DND-41 (cell line): ENCODE measurements around the gene CDSN.
A peak's percentile ranks its signal among the peaks of the same experiment; 100 is the strongest.

Source experiments
- ATAC-seq: fragments of 200-7000 bp; cut with Tn5 transposase; 3 replicates; pipeline ENCODE4 v1.9.1; 2021; ENCODE audit warnings: low read depth; ENCODE audit not compliant: insufficient read depth
- DNase-seq: peaks from one replicate; pipeline ENCODE4 v3.0.0-alpha.2; 2020
- H2AFZ ChIP-seq: 2 replicates; pipeline ENCODE4 v1.6.0; 2012; ENCODE audit warnings: low read depth, low read length
- H3K27ac ChIP-seq: 2 replicates; pipeline ENCODE4 v1.5.1; 2012; ENCODE audit warnings: low read length, inconsistent platforms
- H3K27me3 ChIP-seq: fragments of 200-600 bp; sonication (generic); 2 replicates; pipeline ENCODE4 v1.6.0; 2012; ENCODE audit warnings: low read length, mild to moderate bottlenecking, inconsistent platforms; ENCODE audit not compliant: insufficient read depth, poor library complexity
- H3K36me3 ChIP-seq: 2 replicates; pipeline ENCODE4 v1.5.1; 2012; ENCODE audit warnings: low read length, inconsistent platforms; ENCODE audit not compliant: insufficient read depth
- H3K4me1 ChIP-seq: 2 replicates; pipeline ENCODE4 v1.5.1; 2012; ENCODE audit warnings: mild to moderate bottlenecking, low read length; ENCODE audit not compliant: insufficient read depth
- H3K4me2 ChIP-seq: 2 replicates; pipeline ENCODE4 v1.6.0; 2012; ENCODE audit warnings: mild to moderate bottlenecking, moderate library complexity, low read length, inconsistent platforms; ENCODE audit not compliant: insufficient read depth
- H3K4me3 ChIP-seq, 2 experiments: fragments of 200-600 bp in 1 of 2; shearing (Covaris generic) in 1 of 2; 2 replicates each; pipeline ENCODE4 v1.5.1; 2012 to 2016; ENCODE audit warnings: inconsistent platforms in 2 of 2, low read length in 2 of 2, mild to moderate bottlenecking in 2 of 2, low read depth in 1 of 2, moderate library complexity in 1 of 2
- H3K79me2 ChIP-seq: 2 replicates; pipeline ENCODE4 v1.6.0; 2012; ENCODE audit warnings: low read length, inconsistent platforms; ENCODE audit not compliant: insufficient read depth
- H3K9ac ChIP-seq: 2 replicates; pipeline ENCODE4 v1.6.0; 2012; ENCODE audit warnings: low read depth, mild to moderate bottlenecking, inconsistent platforms, low read length, moderate library complexity
- H3K9me3 ChIP-seq: 2 replicates; pipeline ENCODE4 v1.5.1; 2012; ENCODE audit warnings: low read length, moderate library complexity, mild to moderate bottlenecking, inconsistent platforms; ENCODE audit not compliant: insufficient read depth, severe bottlenecking
- H4K20me1 ChIP-seq: 2 replicates; pipeline ENCODE4 v1.6.0; 2012; ENCODE audit warnings: low read length; ENCODE audit not compliant: insufficient read depth
- CTCF ChIP-seq: IDR thresholded peaks from 2 replicates; pipeline ENCODE4 v1.5.1; 2012; ENCODE audit warnings: borderline replicate concordance, low read length, moderate library complexity, mild to moderate bottlenecking; ENCODE audit not compliant: poor library complexity, severe bottlenecking; ENCODE audit errors: extremely low read depth
- EZH2 ChIP-seq: IDR thresholded peaks from 3 replicates; pipeline ENCODE4 v1.6.1; 2012; ENCODE audit warnings: borderline replicate concordance, low read depth, mild to moderate bottlenecking, moderate library complexity, low read length, inconsistent platforms; ENCODE audit not compliant: severe bottlenecking

Gene CDSN

GRCh38 chr6:31094389-31094881 is 25.8 kb downstream of the CDSN start:
- Histone ChIP-seq H3K36me3 (no peaks in the 10 kb centered on the region), H3K9ac (peak overlapping the region; percentile 16), H3K9me3 (no peaks in the 10 kb centered on the region), H3K27ac (peak overlapping the region; percentile 47), H4K20me1 (no peaks in the 10 kb centered on the region), H3K4me3 (no peak overlapping the region), H2AFZ (peak overlapping the region; percentile 79), H3K79me2 (no peaks in the 10 kb centered on the region), H3K27me3 (no peaks in the 10 kb centered on the region), H3K4me2 (0 out of 2 replicates have a peak overlapping the region, but pooled peaks have one; percentile 1), H3K4me1 (peaks cover 14% of the 10 kb centered on the region)
- ATAC-seq = peak; percentile 90
- TF ChIP-seq EZH2 (no peak), CTCF (no peak)
- DNase-seq = peak; percentile 49

GRCh38 chr6:31092769-31093505 is 27.3 kb downstream of the CDSN start:
- no peak for DNase-seq
- no peaks in the 10 kb centered on the region for H3K9me3 ChIP-seq
- H2AFZ ChIP-seq = no peak overlapping the region
- H3K4me2 ChIP-seq = no peak overlapping the region
- ATAC-seq = no peak
- H3K4me3 ChIP-seq = no peak overlapping the region
- no peak overlapping the region for H3K9ac ChIP-seq
- H3K4me1 ChIP-seq = peaks cover 14% of the 10 kb centered on the region
- TF ChIP-seq EZH2 (no peak), CTCF (no peak)
- no peak overlapping the region for H3K27ac ChIP-seq
- H3K27me3 ChIP-seq = no peaks in the 10 kb centered on the region
- no peaks in the 10 kb centered on the region for H4K20me1 ChIP-seq
- H3K36me3 ChIP-seq = no peaks in the 10 kb centered on the region
- H3K79me2 ChIP-seq = no peaks in the 10 kb centered on the region

GRCh38 chr6:31092238-31092637 is 28.0 kb downstream of the CDSN start:
- no peak for DNase-seq
- ATAC-seq = no peak
- Histone ChIP-seq H3K79me2 (no peaks in the 10 kb centered on the region), H3K4me3 (no peak overlapping the region), H3K36me3 (no peaks in the 10 kb centered on the region), H2AFZ (no peak overlapping the region), H4K20me1 (no peaks in the 10 kb centered on the region), H3K27me3 (no peaks in the 10 kb centered on the region), H3K4me2 (no peak overlapping the region), H3K9ac (no peak overlapping the region), H3K27ac (no peak overlapping the region), H3K4me1 (peaks cover 14% of the 10 kb centered on the region), H3K9me3 (no peaks in the 10 kb centered on the region)
- TF ChIP-seq EZH2 (no peak), CTCF (no peak)
